Stimulated activated CD4-positive, alpha-beta T cell treated with anti-CD3 and anti-CD28 coated beads, Interleukin-1b, Interleukin-23, amount 100 ng/mL, for 48 hours (primary cell): ENCODE data around the gene KIRREL2.
A peak's percentile ranks its signal among the peaks of the same experiment; 100 is the strongest.
"Not testable (repeated sequence)": the region's sequence is repeated elsewhere in the genome, so short reads cannot be mapped to it uniquely, and the experiment has no call there.

Source experiments
- DNase-seq: peaks from one replicate; pipeline ENCODE4 v3.0.0-alpha.2; 2020

Gene KIRREL2

DNA sequence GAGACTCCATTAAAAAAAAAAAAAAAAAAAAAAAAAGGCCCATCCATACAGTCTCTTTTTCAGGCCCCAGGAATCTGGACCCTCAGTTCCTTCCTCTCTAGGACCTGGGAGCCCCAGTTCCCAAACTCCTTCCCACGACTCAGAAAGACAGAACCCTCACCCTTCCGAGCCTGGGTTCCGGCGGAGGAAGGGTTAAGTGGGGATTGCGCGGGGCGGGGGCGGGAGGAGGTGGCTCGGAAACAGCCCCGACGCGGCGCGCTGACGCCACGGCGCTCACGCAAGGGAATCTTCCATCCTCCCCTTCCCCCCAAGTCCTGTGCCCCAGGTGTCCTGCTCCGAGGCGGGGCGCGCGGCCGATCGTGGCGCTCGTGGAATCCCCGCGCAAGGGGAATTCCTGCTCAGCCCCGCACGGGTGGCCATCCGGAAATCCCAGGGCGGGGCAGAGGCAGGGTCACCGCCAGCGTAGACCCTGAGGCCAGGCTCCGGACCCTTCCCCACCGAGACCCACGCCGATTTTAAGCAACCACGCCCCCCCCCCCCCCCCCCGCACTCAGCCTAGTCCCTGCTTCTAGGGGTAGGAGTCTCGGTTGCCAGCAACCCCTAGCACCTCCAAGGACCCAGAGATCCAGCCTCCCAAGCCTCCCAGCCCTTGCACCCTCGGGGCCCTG, 43.0 kb downstream of the KIRREL2 start:
- DNase-seq = peak; percentile 87

GRCh38 chr19:35901055-35901644, 44.4 kb downstream of the KIRREL2 start:
- DNase-seq = no peak

DNA sequence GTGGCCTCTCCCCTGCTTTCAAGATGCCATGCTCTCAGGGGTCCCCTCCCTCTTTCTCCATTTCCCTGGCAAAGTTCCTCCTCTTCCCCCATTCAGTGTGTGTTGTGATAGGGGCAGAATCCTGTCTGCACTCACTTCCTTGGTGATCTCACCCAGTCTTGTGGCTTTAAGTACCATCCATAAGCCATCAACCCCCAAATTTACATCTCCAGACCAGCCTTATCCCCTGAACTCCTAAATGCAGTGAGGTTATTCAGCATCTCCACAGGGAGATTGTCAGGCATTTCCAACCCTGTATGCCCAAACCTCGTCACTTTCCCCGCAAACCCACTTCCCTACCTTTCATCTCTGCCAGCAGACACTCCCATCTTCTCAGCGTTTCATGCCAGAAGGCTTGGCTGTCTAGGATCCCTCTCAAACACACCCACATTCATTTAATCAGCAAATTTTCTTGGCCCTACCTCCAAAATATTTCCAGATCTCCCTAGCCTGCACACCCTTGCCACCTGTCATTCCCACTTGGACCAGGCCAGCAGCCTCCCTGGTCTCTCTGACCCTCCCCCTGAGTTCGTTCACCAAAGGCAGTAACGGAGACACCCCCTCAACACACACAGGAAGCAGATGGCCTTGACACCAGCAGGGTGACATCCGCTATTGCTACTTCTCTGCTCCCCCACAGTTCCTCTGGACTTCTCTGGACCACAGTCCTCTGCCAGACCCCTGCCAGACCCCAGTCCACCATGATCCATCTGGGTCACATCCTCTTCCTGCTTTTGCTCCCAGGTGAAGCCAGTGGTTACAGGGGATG, 45.3 kb downstream of the KIRREL2 start, which contains the start of gene HCST:
Gene HCST (plus strand): TSS at position 676 of the 808 bp plus-strand sequence. CDS start 65 bp downstream, at position 741.
- no peak for DNase-seq

DNA sequence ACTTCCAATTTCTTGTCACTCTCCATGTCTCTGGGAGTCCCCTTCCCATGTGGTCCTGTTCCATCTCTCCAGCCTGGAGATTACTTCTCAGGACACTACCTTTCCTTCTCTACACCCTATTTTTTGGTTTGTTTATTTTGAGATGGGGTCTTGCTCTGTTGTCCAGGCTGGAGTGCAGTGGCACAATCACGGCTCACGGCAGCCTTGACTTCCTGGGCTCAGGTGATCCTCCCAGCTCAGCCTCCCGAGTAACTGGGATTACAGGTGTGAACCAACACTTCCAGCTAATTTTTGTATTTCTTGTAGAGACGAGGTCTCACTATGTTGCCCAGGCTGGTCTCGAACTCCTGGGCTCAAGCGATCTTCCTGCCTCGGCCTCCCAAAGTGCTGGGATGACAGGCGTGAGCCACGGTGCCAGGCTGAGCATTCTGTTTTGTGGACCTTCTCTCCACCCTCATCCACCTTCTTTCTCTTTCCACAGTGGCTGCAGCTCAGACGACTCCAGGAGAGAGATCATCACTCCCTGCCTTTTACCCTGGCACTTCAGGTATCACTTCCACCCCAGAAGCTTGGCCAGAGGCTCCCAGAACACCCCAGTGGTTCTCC, 46.3 kb downstream of the KIRREL2 start:
- DNase-seq = no peak

- DNase-seq = peak; percentile 87
These were observed 47.0 kb downstream of the KIRREL2 start for GRCh38 chr19:35903550-35904179.

DNA sequence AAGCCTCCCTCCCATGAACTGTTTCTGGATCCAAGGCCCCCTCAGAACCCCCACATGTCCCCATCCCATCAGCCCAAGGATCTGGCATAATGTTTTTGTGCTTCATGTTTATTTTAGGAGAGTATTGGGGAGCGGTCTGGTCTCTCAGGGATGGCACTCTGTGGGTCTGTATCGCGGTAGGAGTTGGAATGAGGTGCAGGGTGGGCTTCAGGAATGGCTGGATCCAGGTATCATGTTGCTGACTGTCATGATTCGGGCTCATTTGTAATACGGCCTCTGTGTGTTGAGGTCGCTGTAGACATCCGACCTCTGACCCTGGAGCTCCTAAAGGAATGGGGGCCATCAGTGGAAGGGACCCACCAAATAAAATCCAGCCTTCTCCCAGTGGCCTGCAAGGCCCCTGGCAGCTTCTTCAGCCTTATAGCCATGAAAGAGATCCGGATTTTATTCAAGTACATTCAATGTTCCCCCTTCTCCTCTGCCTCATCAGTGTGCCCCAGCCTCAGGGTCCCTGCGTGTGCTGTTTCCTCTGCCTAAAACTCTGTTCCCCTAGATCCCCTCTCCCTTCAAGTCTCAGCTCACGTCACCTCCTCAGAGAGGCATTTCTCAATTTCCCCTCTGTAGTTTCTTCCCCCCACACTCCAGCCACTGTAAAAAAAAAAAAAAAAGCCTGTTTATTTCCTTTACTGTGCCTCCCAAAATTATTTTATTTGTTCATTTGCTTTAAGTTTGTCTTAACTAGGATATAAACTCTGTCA, 47.8 kb downstream of the KIRREL2 start:
- DNase-seq = no peak

DNA sequence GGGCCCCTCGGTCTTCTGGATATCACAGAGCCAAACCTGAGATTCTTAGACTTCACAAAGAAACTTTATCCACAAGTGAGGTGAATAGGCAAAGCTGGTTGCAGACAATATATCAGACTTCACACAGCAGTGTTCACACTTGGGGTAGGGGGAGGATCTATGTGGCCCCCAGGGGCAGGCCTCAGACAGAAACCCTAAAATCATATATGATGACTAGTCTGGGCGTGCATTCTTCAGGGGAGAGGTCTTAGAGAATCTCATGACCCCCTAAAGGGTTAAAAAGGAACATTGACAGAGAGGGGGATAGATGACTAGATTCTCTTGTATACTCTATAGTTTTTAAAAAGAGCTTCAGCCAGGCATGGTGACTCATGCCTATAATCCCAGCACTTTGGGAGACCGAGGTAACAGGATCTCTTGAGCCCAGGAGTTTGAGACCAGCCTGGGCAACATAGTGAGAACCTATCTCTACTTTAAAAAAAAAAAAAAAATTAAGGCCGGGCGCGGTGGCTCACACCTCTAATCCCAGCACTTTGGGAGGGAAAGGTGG, 48.5 kb downstream of the KIRREL2 start:
- no peak for DNase-seq

GRCh38 chr19:35907377-35907745, 50.6 kb downstream of the KIRREL2 start:
- DNase-seq = no peak

DNA sequence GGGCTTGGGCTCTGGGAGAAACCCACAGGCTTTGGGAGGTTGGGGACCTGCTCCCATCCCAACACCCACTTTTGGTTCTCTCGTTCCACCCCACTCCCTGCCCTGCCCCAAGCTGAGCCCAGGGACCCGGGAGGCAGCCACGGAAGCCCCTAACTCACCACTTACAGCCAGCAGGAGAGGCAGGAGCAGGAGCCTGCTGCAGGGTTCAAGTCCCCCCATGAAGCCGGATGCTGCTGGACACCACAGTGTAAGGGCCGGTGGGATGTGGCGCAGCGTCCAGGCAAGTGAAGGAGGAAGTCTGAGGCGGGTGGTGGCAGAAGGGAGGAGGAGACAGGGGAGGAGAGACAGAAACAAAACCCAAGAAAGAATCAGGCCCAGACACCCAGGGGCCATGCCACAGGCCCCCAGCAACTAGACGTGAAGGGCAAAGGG, 51.3 kb downstream of the KIRREL2 start, which contains the start of gene TYROBP:
Gene TYROBP (minus strand): TSS at position 286 of the 432 bp plus-strand sequence. CDS start 67 bp downstream, at position 219.
- DNase-seq = no peak

DNA sequence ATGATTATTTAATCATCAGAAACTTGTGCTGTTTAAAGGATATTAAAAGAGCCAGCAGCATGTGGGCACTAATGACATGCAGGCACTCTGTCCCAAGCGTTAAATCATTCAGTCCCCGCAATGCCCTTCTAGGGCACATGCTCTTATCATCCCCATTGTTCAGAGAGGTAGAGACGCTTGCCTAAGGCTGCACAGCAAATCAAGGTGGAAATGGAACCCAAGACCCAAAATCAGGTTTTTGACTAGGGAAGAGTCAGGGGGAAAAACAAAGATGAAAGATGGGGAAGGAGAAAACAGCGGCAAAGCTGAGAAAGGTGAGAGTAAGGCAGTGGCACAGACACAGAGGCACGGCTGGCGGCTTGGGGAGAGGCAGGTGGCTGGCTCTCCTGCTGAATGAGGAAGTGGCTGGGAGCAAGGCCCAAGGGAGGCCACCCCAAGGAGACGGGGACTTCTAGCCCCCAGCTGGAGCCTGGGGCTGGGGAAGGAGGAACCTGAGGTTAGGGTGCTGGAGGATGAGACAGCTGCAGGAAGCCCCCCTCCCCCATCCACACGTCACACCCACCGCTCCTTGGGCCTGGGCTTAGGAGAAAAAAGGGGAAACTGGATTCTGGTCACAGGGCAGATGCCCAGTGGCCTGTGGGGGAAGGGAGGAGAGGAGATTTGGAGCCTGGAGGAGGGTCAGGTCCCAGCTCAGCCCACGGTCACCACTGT, 52.4 kb downstream of the KIRREL2 start:
- no peak for DNase-seq

- DNase-seq = no peak
These were observed 52.9 kb downstream of the KIRREL2 start for GRCh38 chr19:35909684-35910035.

DNA sequence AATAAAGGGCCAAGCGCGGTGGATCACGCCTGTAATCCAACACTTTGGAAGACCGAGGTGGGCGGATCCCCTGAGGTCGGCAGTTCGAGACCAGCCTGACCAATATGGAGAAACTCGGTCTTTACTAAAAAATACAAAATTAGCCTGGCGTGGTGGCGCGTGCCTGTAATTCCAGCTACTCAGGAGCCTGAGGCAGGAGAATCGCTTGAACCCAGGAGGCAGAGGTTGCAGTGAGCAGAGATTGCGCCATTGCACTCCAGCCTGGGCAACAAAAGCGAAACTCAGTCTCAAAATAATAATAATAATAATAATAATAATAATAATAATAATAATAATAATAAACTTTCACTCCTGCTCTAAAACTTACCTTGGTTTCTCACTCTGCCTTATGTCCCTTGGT, 53.6 kb downstream of the KIRREL2 start:
- DNase-seq = not testable (repeated sequence)

DNA sequence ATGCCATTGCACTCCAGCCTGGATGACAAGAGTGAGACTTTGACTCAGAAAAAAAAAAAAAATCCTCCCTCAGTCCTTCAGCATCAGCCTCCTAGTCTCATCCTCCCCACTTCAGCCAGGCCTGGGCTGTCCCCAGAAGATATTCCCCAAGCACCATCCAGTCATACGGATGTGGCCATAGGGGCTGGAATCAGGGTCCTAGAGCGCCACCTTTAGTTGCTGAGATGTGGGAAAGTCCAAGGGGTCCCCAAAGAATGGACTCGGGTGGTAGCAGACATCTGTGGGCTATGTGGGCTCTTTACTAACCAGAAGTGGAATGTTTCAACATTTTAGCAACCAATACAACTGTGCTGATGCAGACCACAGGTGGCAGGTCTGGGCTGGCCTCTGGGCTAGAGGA, 54.5 kb downstream of the KIRREL2 start:
- no peak for DNase-seq

- DNase-seq = peak; percentile 35
These were observed 55.1 kb downstream of the KIRREL2 start for GRCh38 chr19:35911790-35912189.

DNA sequence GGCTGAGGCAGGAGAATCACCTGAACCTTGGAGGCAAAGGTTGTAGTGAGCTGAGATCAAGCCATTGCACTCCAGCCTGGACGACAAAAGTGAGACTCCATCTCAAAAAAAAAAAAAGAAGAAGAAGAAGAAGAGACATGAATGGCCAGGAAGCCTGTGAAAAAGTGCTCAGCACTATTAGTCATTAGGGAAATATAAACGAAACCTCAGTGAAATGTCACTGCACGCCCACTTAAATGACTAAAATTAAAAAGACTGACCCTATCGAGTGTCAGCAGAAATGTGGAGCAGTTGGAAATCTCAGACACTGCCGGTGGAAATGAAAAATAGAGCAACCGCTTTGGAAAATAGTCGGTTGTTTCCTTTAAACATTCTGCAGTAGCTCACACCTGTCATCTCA, 56.9 kb downstream of the KIRREL2 start:
- DNase-seq = no peak

DNA sequence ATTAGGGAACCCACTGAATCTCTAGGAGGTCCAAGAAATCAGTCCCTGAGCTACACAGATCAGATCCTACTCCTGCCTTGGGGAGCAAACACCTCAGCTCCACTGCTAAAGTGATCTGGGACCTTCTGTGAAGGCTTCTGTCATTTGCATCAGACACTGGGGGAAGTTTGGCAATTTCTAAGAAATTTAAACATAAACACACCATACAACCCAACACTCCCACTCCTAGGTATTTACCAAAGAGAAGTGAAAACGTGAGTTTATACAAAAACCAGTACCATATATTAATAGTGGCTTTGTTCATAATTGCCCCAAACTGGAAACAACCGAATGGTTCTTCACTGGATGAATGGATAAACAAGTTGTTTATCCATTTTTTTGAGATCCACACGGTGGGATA, 58.7 kb downstream of the KIRREL2 start:
- no peak for DNase-seq
